B cell (primary cell): ENCODE measurements around the gene FAHD2A.
"Not testable (repeated sequence)": the region's sequence is repeated elsewhere in the genome, so short reads cannot be mapped to it uniquely, and the experiment has no call there.

Source experiments
- CTCF ChIP-seq: fragments of 200-600 bp; IDR thresholded peaks from one replicate; pipeline ENCODE4 v1.8.0; 2022; ENCODE audit warnings: antibody characterized with exemption, mild to moderate bottlenecking
- EZH2 ChIP-seq: IDR thresholded peaks from 2 replicates; pipeline ENCODE4 v1.6.1; 2012; ENCODE audit warnings: borderline replicate concordance, low read depth, mild to moderate bottlenecking, moderate library complexity, low read length; ENCODE audit not compliant: insufficient read depth, poor library complexity, severe bottlenecking

GRCh38 chr2:95435872-95436209 is 33.3 kb downstream of the FAHD2A start:
- not testable (repeated sequence) for TF ChIP-seq EZH2, CTCF
